DND-41 (cell line): Measurements from ENCODE around the gene KCNA10.

Experiments used
- ATAC-seq: fragments of 200-7000 bp; cut with Tn5 transposase; 3 replicates; pipeline ENCODE4 v1.9.1; 2021; ENCODE audit warnings: low read depth; ENCODE audit not compliant: insufficient read depth
- DNase-seq: peaks from one replicate; pipeline ENCODE4 v3.0.0-alpha.2; 2020
- H2AFZ ChIP-seq: 2 replicates; pipeline ENCODE4 v1.6.0; 2012; ENCODE audit warnings: low read depth, low read length
- H3K27ac ChIP-seq: 2 replicates; pipeline ENCODE4 v1.5.1; 2012; ENCODE audit warnings: low read length, inconsistent platforms
- H3K27me3 ChIP-seq: fragments of 200-600 bp; sonication (generic); 2 replicates; pipeline ENCODE4 v1.6.0; 2012; ENCODE audit warnings: low read length, mild to moderate bottlenecking, inconsistent platforms; ENCODE audit not compliant: insufficient read depth, poor library complexity
- H3K36me3 ChIP-seq: 2 replicates; pipeline ENCODE4 v1.5.1; 2012; ENCODE audit warnings: low read length, inconsistent platforms; ENCODE audit not compliant: insufficient read depth
- H3K4me1 ChIP-seq: 2 replicates; pipeline ENCODE4 v1.5.1; 2012; ENCODE audit warnings: mild to moderate bottlenecking, low read length; ENCODE audit not compliant: insufficient read depth
- H3K4me2 ChIP-seq: 2 replicates; pipeline ENCODE4 v1.6.0; 2012; ENCODE audit warnings: mild to moderate bottlenecking, moderate library complexity, low read length, inconsistent platforms; ENCODE audit not compliant: insufficient read depth
- H3K4me3 ChIP-seq, 2 experiments: fragments of 200-600 bp in 1 of 2; shearing (Covaris generic) in 1 of 2; 2 replicates each; pipeline ENCODE4 v1.5.1; 2012 to 2016; ENCODE audit warnings: inconsistent platforms in 2 of 2, low read length in 2 of 2, mild to moderate bottlenecking in 2 of 2, low read depth in 1 of 2, moderate library complexity in 1 of 2
- H3K79me2 ChIP-seq: 2 replicates; pipeline ENCODE4 v1.6.0; 2012; ENCODE audit warnings: low read length, inconsistent platforms; ENCODE audit not compliant: insufficient read depth
- H3K9ac ChIP-seq: 2 replicates; pipeline ENCODE4 v1.6.0; 2012; ENCODE audit warnings: low read depth, mild to moderate bottlenecking, inconsistent platforms, low read length, moderate library complexity
- H3K9me3 ChIP-seq: 2 replicates; pipeline ENCODE4 v1.5.1; 2012; ENCODE audit warnings: low read length, moderate library complexity, mild to moderate bottlenecking, inconsistent platforms; ENCODE audit not compliant: insufficient read depth, severe bottlenecking
- H4K20me1 ChIP-seq: 2 replicates; pipeline ENCODE4 v1.6.0; 2012; ENCODE audit warnings: low read length; ENCODE audit not compliant: insufficient read depth
- EZH2 ChIP-seq: IDR thresholded peaks from 3 replicates; pipeline ENCODE4 v1.6.1; 2012; ENCODE audit warnings: borderline replicate concordance, low read depth, mild to moderate bottlenecking, moderate library complexity, low read length, inconsistent platforms; ENCODE audit not compliant: severe bottlenecking
- TF ChIP-seq, protein P1 (sequence below): IDR thresholded peaks from 2 replicates; pipeline ENCODE4 v1.5.1; 2012; ENCODE audit warnings: borderline replicate concordance, low read length, moderate library complexity, mild to moderate bottlenecking; ENCODE audit not compliant: poor library complexity, severe bottlenecking; ENCODE audit errors: extremely low read depth

Gene KCNA10

DNA sequence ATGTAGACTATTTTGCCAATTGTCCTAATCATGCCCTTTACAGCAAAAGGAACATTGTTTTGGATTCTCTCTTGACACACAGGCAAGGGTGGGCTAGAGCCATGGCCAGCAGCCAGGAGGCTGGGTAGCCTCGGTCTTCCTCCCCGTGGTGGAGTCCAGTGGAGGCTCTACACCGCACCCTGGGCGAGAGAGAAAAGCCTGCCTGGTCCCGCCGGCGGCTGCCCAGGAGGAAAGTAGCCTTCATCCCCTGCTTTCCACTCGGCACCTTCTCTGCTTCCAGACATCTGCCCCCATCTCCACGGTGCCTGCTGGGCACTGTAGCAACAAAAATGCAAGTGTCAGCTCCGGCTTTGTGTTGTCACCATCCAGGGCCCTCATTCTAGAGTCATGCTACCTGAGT, 46.4 kb downstream of the KCNA10 start:
- H3K4me3 ChIP-seq: no peak overlapping the region
- no peak overlapping the region for H3K27ac ChIP-seq
- H3K79me2 ChIP-seq: no peaks in the 10 kb centered on the region
- no peaks in the 10 kb centered on the region for H3K4me1 ChIP-seq
- H3K9me3 ChIP-seq: no peaks in the 10 kb centered on the region
- H3K4me2 ChIP-seq: no peak overlapping the region
- ATAC-seq: no peak
- H2AFZ ChIP-seq: no peak overlapping the region
- no peak for DNase-seq
- H3K27me3 ChIP-seq: peaks cover 19% of the 10 kb centered on the region
- H3K36me3 ChIP-seq: no peaks in the 10 kb centered on the region
- TF ChIP-seq, protein P1, sequence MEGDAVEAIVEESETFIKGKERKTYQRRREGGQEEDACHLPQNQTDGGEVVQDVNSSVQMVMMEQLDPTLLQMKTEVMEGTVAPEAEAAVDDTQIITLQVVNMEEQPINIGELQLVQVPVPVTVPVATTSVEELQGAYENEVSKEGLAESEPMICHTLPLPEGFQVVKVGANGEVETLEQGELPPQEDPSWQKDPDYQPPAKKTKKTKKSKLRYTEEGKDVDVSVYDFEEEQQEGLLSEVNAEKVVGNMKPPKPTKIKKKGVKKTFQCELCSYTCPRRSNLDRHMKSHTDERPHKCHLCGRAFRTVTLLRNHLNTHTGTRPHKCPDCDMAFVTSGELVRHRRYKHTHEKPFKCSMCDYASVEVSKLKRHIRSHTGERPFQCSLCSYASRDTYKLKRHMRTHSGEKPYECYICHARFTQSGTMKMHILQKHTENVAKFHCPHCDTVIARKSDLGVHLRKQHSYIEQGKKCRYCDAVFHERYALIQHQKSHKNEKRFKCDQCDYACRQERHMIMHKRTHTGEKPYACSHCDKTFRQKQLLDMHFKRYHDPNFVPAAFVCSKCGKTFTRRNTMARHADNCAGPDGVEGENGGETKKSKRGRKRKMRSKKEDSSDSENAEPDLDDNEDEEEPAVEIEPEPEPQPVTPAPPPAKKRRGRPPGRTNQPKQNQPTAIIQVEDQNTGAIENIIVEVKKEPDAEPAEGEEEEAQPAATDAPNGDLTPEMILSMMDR: no peak
- no peak for TF ChIP-seq EZH2
- no peak overlapping the region for H3K9ac ChIP-seq
- no peaks in the 10 kb centered on the region for H4K20me1 ChIP-seq

DNA sequence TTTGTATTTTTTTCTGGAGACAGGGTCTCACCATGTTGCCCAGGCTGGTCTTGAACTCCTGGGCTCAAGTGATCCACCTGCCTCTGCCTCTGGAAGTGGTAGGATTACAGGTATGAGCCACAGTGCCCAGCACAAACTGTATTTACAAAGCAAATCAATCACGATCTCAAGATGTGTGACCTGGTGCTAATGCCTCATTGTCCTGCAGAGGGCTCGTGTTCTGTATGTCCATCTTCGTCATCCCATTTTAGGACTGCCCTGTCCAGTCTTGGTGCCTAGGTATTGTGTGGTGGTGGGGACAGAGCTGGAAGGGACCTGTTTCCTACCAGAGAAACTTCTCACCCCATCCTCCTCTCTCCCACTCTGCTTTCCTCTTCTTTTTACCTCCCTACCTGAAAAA, 47.8 kb downstream of the KCNA10 start:
- no peak for TF ChIP-seq EZH2
- TF ChIP-seq, protein P1: no peak
- H3K9ac ChIP-seq: no peak overlapping the region
- ATAC-seq: no peak

More for the DNA sequence above, 47.8 kb downstream of the KCNA10 start:
- H3K27ac ChIP-seq: no peak overlapping the region
- no peak overlapping the region for H3K4me2 ChIP-seq
- peaks cover 19% of the 10 kb centered on the region for H3K27me3 ChIP-seq
- H3K36me3 ChIP-seq: no peaks in the 10 kb centered on the region
- no peaks in the 10 kb centered on the region for H3K79me2 ChIP-seq
- no peaks in the 10 kb centered on the region for H3K9me3 ChIP-seq
- no peaks in the 10 kb centered on the region for H4K20me1 ChIP-seq
- H3K4me3 ChIP-seq: no peak overlapping the region
- no peaks in the 10 kb centered on the region for H3K4me1 ChIP-seq
- no peak overlapping the region for H2AFZ ChIP-seq
- no peak for DNase-seq
